NCI-H524 (cell line): ENCODE measurements around the gene UTS2.

ENCODE experiments used
- DNase-seq, 2 experiments: peaks; one replicate each; lab custom pipeline; 2025; lab: John Stamatoyannopoulos, UW

UTS2 gene

DNA sequence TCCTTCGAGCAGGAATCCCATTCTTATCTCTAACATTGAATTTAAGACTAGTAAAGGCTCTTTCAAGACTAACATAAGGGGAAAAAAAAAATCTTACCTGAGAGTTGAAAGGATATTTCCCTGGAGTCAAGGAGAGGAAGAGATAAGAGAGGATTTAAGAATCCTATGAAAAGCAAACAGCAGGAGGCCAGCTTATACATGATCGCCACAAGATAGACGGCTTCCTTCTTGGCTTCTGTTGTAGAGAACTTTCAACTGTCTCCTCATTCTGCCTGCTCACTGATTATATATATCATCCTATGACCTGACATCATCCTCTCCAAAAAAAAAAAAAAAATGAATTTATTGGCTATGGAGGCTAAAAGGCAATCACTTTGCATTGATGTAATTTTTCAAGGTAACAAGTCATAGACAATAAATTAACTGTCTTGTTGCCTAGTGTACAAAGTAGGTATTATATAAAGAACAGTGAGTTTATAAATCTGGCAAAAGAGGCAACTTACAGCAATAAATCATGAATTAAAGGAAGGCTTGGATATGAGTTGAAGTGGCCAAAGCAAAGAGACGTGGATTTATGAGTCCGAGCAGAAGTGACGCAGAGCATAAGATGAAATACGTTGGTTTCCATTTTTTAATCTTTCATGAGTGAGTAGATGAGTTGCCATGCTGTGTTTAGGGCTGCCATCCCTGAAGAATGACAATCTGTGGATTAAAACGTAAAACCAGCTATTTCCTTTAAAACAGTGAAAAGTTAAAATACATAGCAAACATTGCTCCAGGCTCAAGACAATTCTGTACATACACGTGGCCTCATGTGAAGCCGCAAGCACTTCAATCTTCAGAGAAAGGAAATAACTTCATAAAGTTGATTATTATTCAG is at the start of gene UTS2:
UTS2 (minus strand) TSS at position 262 of the 880 bp plus-strand sequence; CDS start at position 200, 62 bp downstream.
- DNase-seq = no peak

GRCh38 chr1:7899741-7900140 is 46.9 kb upstream of the UTS2 start:
- no peak for DNase-seq

DNA sequence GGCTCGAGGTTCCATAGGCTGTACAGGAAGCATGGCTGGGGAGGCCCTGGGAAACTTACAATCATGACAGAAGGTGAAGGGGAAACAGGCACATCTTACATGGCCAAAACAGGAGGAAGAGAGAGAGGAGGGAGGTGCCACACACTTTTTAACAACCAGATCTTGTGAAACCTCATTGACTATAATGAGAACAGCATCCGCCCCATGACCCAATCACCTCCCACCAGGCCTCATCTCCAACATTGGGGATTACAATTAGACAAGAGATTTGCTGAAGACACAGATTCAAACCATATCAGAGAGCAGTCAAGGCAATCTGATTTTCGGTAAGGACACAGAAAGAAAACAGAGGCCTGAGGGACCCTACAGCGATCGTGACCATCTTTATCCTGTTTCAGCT is 46.1 kb upstream of the UTS2 start:
- no peak for DNase-seq

GRCh38 chr1:7896994-7897393 is 44.1 kb upstream of the UTS2 start:
- DNase-seq = no peak

- DNase-seq = no peak
These were observed 40.8 kb upstream of the UTS2 start for GRCh38 chr1:7893529-7894180.

DNA sequence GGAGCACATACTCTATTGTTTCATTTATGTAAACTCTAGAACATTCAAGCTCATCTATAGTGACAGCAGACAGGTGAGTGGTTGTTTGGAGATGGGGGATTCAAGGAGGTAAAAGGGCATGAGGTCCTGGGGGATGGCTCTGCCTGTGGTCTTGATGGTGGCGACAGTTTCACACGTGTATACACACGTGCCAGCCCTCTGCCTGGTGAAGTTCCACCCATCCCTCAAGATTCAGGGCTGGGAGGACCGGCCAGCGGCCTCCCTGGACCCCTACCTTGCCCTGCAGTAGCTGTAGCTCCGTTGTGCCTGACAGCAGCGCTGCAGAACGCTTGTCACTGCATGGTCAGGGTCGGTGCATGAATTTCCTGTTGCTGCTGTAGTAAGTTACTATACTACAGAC is 38.9 kb upstream of the UTS2 start:
- DNase-seq = no peak

DNA sequence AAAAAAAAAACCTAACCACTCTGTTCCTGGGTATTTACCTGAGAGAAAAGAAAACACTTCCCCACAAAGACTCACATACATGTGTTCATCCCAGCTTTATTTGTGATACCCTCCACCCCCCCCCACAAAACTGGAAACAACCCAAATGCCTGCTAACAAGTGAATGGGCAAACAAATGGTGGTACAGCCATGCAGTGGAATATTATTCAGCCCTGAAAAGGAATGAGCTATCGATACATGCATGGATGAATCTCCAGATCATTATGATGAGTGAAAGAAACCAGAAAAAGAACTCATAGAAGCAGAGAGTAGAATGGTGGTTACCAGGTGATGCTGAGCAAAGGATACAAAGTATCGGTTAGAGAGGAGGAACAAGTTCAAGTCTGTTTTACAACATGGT is 38.0 kb upstream of the UTS2 start:
- no peak for DNase-seq

DNA sequence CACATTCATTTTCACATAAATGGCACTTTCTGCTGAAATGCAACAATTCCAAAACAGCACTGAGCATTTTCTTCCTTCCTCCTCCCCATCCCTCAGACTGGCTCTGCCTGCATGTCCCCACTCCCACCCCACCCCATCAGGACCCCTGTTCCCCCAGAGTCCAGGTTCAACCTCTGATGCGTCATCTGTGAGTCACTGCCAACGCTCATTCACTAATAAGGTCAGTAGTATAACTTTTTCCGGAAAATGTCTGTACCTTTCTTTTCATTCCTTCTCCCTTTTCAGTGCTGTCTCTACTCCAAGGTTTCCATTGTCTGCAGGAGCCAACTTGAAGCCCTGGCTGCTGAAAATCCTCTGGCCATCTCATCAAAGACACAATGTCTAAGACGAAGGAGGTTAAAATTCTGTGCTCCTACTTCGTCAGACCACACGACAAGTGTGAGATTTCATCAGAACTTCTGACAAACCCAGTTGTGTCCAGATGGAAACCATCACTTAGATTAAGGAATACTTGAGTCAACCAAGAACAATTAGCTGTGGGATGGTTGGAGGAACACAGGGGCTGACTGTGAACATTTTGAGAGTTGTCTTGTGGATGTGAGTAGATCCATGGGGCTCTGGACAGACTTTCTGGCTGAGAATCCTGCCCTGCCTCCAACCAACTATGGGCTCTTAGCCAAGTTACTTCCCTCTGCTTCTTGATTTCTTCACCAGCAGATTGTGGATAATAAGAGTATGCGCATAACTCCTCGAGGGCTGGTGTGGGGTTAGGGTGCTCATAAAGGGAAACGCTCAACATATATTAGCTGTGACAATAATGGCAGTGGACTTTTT is 35.6 kb upstream of the UTS2 start:
- DNase-seq = no peak

DNA sequence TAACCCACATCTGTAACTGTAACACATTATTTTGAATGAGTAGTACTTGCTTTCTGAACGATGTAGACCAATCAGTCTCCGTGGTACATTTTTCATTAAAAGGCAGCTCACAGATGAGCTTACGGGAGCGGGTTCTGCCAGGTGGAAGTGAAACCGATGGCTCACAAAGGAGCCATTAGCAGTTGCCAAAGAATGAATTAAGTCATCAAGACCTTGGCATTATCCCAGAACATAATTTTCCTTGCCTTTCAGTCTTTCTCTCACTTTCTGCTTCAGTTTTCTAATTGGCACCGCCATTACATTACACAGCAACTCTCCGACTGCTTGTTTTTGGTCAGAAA is 33.5 kb upstream of the UTS2 start:
- DNase-seq = no peak

- no peak for DNase-seq
These were observed 32.9 kb upstream of the UTS2 start for GRCh38 chr1:7885513-7886404.

GRCh38 chr1:7884757-7885156 is 31.9 kb upstream of the UTS2 start:
- DNase-seq = no peak

DNA sequence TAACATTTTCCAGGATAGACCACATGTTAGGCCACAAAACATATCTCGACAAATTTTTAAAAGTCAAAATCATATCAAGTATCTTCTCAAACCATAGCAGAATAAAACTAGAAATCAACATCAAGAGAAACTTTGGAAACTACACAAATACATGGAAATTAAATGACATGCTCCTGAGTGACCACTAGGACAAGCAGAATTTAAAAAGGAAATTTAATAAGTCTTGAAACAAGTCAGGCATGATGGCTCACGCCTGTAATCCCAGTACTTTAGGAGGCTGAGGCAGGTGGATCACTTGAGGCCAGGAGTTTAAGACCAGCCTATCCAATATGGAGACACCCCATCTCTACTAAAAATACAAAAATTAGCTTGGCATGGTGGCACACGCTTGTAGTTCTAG is 26.4 kb upstream of the UTS2 start:
- DNase-seq = no peak

DNA sequence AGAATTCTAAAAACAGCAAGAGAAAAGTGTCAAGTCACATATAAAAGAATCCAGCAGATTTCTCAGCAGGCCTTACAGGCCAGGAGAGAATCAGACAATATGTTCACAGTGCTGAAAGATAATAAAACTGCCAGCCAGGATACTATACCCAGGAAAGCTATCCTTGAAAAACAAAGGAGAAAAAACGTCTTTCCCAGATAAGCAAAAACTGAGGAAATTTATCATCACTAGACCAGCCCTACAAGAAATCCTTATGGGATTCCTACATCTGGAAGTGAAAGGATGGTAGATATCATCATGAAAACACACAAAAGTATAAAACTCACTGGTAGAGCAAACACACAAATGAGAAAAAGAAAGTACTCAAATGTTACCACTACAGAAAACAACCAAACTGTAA is 25.2 kb upstream of the UTS2 start:
- no peak for DNase-seq

DNA sequence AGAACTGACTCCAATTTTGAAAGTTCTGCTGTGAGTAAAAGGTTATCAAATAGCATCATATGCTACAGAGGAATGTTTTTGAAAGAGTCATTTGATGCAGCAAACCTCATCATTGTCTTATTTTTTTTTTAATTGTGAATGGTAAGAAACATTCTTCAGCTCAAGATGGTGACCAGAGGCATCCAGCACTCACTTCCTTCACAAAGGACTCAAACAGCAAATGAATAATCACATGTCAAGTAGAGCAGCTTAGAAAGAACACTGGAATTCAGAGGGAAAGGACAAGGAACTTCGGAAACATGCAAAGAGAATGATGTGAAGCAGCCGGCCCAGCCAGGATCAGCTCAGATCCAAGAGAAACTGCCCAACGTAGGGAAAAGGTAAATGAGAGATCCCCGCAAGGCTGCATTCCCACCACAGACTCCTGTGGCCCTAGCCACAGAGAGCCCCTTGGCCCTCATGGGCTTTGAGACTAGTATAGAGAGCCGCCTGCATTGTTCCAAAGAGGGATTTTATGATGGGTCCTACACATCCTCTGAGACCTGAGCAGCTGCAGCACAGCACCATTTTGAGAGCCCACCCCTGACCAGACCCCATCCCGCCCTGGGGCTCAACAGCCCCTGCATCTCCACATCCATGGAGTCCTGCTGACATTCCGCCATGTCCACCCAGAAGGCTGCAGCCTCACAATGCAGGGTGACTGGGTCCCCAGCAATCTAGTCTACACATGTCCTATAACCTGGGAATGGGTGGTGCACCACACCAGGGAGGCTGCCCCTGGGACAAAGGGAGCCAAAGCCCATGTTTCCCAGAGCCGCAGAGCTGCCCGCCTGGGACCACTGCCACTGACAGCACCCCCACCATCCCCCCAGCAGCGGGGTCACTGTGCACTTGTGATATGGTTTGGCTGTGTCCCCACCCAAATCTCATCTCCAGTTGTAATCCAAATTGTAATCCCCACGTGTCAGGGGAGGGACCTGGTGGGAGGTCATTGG is 21.2 kb upstream of the UTS2 start:
- no peak for DNase-seq

GRCh38 chr1:7871136-7871535 is 18.3 kb upstream of the UTS2 start:
- no peak for DNase-seq

- DNase-seq = no peak
These were observed 16.5 kb upstream of the UTS2 start for GRCh38 chr1:7869136-7869920.

DNA sequence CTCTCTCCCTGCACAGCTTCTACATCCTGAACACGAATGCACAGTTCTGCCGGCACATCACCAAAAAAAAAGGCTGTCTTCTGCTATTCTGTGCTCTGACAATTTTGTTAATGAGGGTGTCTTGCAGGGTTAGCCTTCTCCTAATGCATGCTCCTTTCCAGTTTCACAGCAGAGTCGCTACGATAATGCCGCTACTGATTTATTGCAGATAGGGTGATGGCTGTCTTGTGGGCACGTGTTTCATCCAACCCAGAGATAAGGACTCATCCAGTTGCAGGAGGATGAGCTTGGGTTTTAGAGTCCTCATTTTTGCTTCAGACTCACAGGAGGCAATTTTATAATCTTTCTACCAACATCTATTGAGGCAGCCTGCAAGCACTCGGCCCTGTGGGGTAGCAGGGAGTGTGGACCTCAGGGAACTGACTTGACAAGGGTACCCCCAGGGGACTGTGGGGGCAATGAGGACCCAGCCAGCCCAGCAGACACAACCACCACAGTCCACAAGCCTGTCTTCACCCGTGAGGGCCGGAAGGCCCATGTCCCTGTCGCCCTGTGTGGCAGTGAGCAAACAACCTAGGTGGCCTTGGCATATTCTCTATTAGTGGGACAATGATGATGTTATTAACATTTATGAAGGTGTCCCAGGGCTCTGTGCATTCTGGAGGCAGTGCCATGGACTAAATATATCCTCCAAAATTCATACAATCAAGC is 15.4 kb upstream of the UTS2 start:
- DNase-seq = no peak

GRCh38 chr1:7865978-7866377 is 13.1 kb upstream of the UTS2 start:
- no peak for DNase-seq

- no peak for DNase-seq
These were observed 11.0 kb upstream of the UTS2 start for GRCh38 chr1:7863756-7864328.
